GM19468 (cell line): ENCODE results near the gene ADAMTS9.

Experiments
- ATAC-seq: cut with Tn5 transposase; IDR thresholded peaks from one replicate; pipeline ENCODE4 v1.9.1; 2021; ENCODE audit warnings: mild to moderate bottlenecking, moderate library complexity, moderate number of reproducible peaks; ENCODE audit not compliant: unreplicated experiment; ENCODE audit errors: extremely low read depth

ADAMTS9 gene

DNA sequence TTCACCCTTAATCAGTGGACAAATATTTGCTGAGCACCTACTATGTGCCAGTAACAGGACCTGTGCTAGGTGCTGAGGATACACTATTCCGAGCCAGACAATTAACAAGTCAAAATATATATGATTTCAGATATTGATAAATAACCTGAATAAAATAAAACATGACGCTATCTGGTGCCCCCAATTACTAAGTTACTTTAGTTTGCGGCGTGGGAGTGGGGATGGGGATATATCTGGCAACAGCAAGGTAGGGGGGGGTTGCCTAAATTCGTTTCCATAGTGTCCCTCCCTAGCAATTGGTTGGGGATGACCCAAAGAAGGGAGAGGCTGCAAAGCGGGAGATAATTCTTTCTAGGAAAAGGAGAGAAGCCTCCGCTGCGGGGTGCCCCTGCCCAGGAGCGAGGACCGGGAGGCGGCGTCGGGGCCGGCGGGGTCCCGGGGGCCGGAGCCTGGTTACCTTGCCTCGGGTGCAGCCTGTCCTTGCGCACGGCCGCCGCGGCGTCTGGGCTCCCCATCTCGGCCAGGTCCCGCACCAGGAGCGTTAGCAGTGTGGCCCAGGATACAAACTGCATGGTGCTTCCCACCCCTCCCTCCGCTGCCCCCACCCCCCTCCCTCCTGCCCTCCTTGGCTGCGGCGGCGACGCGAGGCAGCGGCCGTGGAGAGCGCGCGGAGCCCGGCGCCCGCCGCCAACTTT is 567 bp downstream of the ADAMTS9 start:
- ATAC-seq = no peak

DNA sequence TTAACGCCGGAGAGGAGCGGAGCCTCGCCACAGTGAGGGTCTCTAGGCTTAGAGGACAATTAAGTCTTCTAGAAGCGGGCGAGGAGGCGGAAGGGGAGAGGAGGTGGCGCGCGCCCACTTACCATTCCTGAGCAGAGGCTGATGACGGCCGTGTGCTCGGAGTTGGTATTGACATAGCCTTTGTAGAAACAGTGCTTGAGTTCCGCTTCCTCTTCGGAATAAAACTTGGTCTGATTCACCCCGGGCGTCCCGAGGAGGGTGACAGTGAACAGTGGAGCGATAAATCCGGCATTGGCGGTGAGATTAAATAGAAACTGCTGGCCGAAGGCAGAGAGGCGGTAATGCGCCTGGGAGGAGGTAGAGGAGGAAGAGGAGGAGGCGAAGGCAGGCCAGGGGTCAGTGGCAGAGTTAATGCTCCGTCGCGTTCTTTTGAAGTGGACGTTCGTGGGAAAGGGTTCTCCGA is 1.3 kb downstream of the ADAMTS9 start:
- no peak for ATAC-seq

DNA sequence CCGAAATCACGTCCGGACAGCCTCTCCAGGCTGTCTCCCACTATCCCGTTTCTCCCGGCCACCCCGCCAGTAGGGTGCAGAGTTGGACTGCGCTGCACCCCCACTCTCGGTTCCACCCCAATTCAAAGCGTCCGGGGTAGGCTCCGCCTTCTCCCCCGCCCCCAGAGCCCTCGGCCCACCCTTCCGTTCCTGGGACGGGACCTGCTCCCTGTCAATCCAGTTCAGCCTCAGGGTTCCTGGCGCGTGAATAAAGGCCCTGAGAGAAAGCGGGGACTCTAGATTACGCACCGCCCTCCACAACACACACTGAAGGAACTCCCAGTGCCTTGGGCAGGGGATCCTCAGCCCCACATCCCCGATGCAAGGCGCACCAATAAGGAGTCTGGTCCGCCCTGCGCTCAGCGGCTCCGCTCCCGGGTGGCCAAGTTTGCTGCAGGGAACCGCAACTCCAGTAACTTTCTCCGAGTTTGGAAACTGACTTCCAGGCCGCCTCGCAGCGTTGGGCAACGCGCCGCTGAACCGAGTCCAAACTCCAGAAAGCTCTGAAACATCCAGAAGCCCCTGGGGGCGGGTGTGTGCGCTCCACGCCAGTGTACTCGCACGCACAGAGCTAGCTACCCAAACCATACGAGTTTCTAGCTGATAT is 1.9 kb downstream of the ADAMTS9 start:
- no peak for ATAC-seq

DNA sequence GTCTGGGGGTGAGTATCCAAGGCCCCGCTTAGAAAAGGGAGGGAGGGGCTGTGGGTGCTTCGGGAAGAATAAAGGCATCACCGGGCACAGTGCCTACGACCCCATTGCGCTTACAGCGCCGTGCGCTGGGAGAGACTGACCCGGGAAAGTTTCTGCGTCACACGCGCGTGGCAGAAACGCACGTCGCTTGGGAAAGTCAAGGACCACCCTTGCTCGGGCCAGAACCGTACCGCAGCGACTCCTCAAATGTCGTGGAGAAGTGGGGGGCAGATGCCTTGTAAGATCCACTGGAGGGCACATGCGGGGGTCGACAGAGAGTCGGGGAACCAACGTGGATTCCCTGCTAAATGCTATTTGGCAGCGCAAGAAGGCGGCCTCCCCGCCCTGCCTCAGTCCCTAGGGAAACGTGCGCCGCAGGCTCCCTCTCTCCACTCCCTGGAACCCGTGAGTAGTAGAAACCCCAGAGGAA is 2.4 kb downstream of the ADAMTS9 start:
- ATAC-seq = no peak

DNA sequence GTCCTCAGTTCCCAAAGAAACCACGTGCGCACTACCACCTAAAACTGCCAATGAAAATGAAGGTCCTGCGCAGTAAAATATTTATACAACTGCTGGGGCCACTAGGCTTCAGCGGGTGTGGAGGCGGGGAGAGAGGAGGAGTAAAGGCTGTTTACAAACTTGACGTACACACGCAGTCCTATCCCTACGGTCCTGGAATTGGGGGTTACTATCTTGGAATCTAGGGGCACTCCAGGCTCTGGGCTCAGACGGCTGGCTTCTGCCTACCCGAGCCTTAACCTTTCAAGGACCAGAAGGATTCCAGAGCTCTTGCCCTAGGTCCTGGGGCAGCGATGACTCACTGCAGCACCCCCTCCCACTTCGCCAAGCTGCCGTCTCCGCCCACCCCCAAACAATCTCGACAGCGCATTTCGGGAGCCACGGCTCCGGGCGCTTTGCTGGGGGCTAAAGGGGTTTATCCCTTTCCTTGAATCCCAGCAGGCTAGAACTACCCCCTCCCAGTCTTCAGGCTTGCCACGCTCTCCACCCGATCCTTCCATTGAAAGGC is 3.0 kb downstream of the ADAMTS9 start:
- no peak for ATAC-seq

DNA sequence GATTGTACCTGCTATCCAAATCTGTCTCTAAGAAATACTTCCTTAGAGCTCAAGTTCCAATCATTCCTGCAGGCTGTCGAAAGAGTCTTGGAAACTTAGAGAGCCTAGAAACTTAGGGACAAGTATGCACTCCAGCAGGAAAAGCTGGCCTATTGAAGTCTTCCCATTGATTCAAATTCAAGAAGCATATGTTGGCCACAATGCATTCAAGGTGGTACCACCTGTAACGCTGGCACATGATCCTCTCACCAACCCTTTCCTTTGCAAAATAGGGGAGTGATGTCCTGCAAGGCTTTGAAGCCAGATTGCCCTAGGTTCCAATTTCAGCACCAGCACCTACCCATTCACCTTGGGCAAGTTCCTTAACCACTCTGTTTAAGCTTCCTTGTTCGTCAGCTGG is 6.0 kb downstream of the ADAMTS9 start:
- no peak for ATAC-seq

DNA sequence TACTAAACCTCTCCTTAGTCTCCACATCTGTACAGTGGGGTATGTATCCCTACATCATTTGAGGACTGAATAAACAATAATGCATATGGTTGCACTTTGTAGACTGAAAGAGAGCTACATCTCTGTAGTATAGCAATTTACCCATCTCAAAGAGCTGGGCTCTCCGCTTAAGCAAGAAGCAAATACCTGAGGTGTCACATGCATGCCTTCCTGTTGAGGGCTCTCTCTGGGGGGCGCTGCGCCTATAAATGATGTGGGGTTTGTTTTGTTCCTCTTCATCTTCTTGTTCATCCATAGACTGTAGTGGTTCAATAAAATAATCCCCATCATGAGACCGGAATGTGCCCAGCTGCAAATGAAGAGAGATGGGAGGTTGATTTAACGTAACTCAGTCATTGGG is 6.8 kb downstream of the ADAMTS9 start:
- no peak for ATAC-seq

DNA sequence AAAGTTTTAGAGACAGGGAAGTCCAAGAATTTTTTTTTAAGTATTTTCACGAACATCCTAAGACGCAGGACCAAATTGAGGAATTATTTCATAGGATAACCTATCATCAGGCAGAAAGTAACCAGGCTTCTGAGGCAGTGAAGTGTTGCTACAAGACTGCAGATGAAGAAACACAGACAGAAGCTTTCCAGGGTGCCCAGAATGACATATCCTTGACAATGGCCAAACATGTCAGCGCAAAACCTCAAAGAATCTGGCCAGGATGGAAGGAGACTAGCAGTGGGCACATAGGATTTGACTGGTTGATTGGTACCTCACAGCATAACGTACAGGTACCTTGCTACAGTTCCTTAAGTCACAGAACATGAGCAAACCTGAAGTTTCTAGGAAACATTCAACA is 7.5 kb downstream of the ADAMTS9 start:
- ATAC-seq = no peak

DNA sequence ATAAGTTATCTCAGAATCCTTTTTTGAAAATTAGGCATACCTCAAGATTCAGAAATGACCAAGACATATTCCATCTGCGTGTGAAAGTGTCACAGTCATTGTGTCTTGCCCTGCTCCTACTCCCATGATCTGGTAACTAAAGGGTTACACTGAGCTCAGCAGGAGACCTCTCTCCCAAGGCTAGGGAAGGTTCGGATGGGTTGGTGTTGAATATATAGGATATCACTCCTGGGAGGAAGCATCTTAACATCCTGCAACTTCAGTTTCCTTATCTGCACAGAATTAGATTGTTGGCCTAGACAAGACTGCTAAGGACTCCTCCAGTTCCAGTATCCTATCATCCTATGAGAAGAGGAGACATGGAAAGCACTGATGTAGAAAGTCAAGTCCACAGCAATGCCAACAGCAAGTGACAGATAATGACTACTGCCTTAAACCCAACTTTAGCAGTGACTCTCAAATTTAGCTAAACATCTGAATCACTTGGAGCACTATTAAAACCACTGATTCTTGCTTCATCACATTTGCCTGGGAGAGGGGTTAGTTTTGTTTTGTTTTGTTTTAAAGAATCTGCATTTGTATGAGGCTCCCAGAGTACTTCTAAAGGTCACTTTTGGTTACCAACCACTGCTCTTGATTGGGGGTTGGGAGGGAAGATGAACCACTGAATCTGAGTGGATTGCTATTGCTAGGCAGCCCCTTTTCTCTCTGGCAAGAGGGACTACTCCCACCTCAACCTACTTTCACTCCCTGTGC is 9.7 kb downstream of the ADAMTS9 start:
- ATAC-seq = no peak

DNA sequence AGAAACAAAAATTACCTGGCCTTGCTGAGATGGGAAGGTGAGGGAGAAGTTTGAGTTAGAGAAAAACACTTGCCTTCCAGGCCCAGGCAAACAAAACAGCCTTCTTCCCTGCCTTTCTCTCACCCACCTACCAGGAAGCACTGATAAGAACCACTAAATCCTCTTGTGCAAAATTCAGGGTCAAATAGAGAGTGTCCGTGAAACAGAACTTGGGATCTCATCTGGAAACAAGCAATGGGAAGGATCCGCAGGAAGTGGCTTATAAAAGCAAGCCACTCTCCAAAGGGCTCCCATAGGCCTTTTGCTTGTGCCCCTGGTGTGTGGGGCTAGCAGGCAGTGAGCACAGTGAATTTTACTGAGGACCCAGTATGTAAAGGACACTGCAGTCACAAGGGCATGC is 11.0 kb downstream of the ADAMTS9 start:
- ATAC-seq = no peak

DNA sequence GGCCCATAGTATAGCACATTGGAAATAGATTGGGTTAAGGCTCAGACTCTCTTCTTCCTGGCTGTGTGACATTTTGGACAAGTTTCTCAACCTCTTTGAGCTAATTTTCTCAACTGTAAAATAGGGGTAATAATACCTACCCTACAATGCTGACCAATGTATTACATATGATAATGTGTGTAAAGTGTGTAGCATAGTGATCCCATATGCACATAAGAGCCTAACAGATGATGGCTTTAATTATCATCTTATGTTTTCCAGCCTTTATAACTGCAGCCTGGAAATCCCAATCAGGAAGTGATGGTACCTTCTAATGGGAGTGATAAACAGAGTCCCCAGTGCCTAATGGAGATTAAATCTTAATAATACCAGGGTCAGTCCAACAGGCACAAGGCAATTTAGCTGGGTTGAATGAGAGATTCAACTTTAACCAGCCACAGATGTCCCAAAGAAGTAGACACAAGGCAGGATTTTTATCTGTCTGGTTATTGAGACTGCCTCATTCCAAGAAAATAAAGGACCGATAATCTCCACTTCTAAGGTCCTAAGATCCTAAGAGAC is 12.0 kb downstream of the ADAMTS9 start:
- no peak for ATAC-seq

DNA sequence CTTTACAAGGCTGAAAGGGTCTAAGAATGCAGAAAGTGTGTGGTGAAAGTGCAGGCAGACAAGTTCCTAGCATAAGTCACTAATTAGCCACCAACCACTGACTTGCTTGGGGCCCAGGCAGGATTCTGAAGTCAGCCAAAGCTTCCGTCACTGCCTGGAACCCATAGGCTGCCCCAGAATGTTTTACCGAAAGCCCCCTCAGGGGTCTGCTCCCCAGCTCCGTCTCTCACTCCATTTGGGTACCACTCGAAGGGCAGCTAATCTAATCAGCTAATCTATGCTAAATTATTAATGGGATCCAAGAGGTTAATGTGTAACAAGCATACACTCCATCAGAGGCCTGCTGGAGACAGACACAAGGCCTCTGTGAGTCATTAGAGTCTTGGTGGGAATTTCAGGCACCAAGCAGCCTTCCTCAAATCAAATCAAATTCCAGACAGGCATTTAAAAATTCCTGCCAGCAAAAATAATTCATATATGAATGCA is 13.2 kb downstream of the ADAMTS9 start:
- no peak for ATAC-seq

DNA sequence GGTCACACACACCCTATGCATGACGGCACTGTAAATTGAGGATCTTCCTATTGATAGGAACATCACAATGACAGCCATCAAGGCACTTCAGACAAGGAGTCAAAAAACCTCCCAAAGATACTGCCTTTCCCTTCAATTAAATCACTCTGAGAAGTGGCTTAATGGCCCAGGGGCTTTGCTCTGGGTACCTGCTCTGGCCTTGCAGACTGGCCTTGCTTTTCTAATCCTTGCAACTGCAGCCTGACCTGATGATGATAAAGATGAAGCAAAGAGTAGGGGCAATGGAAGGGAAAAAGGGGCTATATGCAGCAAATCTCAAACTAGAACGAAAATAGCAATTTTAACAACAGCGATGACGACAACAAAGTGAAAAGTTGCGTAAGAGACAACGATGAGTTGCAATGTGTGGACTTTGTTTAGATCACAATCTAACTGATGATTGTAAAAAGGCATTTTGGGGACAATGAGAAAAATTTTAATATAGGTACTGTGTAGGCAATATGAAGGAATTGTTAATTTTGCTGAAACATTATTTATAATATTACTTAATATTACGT is 14.6 kb downstream of the ADAMTS9 start:
- no peak for ATAC-seq

DNA sequence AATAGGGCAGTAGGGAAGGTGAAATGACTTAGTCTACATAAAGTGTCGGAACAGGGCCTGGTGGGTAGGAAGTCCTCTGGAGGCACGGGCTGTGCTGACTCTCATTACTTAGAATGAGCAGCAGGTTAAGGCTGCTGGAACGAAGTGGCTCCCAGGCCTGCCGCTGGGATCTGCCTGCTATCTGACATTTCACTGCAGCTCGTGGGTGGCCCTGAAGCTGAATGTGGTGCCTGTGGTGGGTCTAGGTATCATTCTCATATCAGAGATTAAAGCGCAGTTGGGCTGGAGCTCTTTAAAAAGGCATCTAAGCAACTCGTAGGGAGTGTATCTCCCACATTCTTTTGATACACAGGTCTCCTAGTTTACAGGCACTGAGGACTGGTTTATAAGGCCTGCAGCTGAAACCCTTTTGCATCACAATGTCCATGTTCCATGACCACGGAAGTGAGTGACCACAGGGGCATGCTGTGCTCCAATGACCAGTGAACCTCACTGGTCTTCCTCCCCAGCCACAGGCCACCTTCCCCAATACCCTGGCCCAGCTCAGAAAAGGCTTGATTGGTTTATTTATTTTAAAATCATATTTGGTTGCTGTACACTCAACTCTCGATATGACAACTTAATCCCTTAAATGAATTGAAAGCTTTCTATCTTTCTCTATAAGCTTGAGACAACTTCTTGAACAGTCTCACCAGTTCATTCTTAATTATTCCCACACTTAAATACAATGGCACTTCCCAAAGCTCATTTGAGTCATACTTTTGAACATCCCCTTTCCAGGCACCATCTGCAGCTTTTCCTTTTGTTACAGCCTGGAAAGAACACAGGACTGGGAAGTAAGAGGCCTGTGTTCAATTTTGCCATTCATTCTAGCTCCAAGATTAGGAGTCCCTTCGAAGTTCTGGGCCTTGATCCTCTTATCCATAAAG is 19.0 kb downstream of the ADAMTS9 start:
- ATAC-seq = no peak

DNA sequence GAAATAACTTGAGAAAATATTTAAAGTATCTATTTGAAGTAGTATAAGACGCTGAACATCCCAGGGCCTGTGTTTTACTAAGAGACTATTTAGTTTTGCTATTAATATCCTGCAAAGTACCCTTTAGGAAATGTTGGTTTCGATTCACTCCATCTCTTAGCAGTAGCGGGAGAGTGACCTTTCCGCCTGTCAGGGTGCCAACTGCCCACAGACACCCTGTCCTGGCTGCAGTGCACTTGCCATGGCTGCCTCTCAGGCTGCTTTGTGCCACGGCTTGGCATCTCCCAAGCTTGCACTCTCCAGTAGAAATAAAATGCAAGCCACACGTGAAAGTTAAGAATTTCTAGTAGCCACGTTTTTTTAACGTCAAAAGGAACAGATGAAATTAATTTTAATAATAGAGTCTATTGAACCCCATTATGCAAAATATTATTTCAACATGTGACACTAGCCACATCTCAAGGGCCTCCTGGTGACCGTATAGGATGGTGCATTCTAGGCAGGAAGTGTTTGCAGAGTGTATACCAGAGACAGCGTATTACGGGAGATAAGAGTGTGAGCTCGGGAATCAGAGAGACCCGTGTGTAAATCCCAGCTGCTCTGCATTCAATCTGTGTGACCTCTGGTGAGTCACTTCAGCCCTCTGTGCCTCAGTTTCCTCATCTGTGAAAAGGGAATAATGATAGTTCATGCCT is 19.8 kb downstream of the ADAMTS9 start:
- no peak for ATAC-seq

DNA sequence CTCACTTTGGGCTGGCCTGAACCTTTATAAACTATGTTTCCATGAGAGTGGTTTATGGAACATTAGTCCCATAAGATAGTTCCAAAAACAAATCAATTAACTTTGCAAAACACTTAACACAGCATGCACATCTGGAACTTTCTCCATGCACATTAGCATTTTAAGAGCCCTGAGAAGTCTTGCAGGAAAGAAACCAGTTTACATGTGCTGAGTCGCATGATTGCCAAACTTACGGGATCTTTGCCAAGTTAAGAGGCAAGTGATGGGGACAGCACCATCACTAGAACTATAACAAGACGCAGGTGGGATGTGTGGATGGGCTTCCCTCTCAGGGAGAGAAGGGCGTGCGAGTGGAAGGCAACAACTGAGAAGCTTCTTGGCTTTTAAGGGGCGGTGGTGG is 20.7 kb downstream of the ADAMTS9 start:
- ATAC-seq = no peak

DNA sequence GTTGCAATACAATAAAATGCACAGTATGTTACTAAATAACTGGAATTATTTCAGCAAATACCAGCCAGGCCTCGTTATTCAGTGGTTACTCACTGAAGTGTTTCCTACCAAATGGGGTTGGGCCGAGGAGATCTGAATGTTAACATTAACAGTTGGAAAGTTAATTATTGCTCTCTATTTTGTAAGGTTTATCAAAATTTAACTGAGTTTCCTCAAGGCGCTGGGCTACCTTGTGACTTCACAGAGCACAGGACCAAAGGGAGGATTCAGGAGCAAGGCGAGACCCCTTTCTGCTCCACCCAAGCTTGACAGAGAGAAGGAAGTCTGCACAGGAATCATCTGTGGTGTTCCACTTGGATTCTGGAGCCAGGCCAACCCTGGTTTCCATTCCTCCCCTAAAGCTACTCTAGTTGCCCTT is 21.6 kb downstream of the ADAMTS9 start:
- no peak for ATAC-seq

DNA sequence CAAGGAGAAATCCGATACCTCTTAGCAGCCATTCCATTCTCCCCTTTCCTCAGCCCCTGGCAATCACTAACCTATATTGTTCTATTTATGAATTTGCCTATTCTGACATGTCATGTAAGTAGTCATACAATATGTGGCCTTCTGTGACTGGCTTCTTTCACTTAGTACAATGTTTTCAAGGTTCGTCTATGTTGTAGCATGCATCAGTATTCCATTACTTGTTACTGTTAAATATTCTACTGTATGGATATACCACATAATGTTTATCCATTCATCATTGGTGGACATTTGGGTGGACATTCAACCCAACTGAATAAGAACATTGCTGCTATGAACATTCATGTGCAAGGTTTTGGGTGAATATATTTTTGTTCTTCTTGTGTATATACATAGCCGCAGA is 23.4 kb downstream of the ADAMTS9 start:
- ATAC-seq = no peak

DNA sequence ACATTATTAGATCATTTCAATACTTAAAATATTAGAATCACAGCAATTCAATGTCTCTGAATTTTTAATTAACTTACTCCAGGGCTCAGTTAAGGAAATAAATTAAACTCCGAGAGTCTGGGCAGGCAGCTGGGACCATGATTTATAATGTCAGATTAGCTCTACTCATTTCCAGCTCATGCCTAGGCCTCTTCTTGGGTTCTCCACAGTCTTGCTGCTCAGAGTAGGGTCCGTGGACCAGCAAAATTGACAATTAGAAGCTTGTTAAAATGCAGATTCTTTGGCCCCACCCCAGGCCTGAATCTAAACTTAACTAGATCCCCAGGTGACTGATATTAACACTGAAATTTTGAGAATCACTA is 28.2 kb downstream of the ADAMTS9 start:
- no peak for ATAC-seq
